HG03439 (cell line): Measurements from ENCODE around the gene KLK12.
"Not testable (repeated sequence)": the region's sequence is repeated elsewhere in the genome, so short reads cannot be mapped to it uniquely, and the experiment has no call there.

Experiments
- ATAC-seq: cut with Tn5 transposase; IDR thresholded peaks from one replicate; pipeline ENCODE4 v1.9.1; 2021; ENCODE audit warnings: mild to moderate bottlenecking, moderate library complexity; ENCODE audit not compliant: unreplicated experiment

KLK12 gene

GRCh38 chr19:51016798-51017683, 17.8 kb downstream of the KLK12 start:
- ATAC-seq: no peak

- no peak for ATAC-seq
Observed at GRCh38 chr19:51015691-51016267, 19.0 kb downstream of the KLK12 start.

- ATAC-seq: no peak
Observed at GRCh38 chr19:51014242-51014641, 20.6 kb downstream of the KLK12 start.

GRCh38 chr19:51012661-51013190, 22.1 kb downstream of the KLK12 start:
- no peak for ATAC-seq

GRCh38 chr19:51010066-51010795, 24.6 kb downstream of the KLK12 start:
- ATAC-seq: no peak

- ATAC-seq: no peak
Observed at GRCh38 chr19:51009061-51009891, 25.5 kb downstream of the KLK12 start.

- no peak for ATAC-seq
Observed at GRCh38 chr19:51007488-51007887, 27.3 kb downstream of the KLK12 start.

GRCh38 chr19:51006406-51006805, 28.4 kb downstream of the KLK12 start:
- ATAC-seq: no peak

- ATAC-seq: no peak
Observed at GRCh38 chr19:51005248-51005647, 29.6 kb downstream of the KLK12 start.

- ATAC-seq: no peak
Observed at GRCh38 chr19:51003316-51003715, 31.5 kb downstream of the KLK12 start.

- ATAC-seq: no peak
Observed at GRCh38 chr19:51002542-51003311, 32.1 kb downstream of the KLK12 start.

- ATAC-seq: no peak
Observed at GRCh38 chr19:51002089-51002532, 32.7 kb downstream of the KLK12 start.

- ATAC-seq: no peak
Observed at GRCh38 chr19:51001515-51001914, 33.3 kb downstream of the KLK12 start, which contains the start of gene KLK8. Gene KLK8 (minus strand): TSS chr19:51001604. CDS start chr19:51001167, 437 bp downstream.

GRCh38 chr19:51000981-51001380, 33.8 kb downstream of the KLK12 start:
- ATAC-seq: no peak

GRCh38 chr19:51000426-51000825, 34.4 kb downstream of the KLK12 start:
- ATAC-seq: no peak

- ATAC-seq: no peak
Observed at GRCh38 chr19:50998686-50999085, 36.1 kb downstream of the KLK12 start.

- no peak for ATAC-seq
Observed at GRCh38 chr19:50998061-50998460, 36.7 kb downstream of the KLK12 start.

GRCh38 chr19:50994129-50994528, 40.7 kb downstream of the KLK12 start:
- no peak for ATAC-seq

GRCh38 chr19:50992666-50993035, 42.2 kb downstream of the KLK12 start:
- no peak for ATAC-seq

GRCh38 chr19:50984416-50984815, 50.4 kb downstream of the KLK12 start:
- ATAC-seq: not testable (repeated sequence)
